Gastroesophageal sphincter (tissue), 3 donors: ENCODE results near the gene MYL12B.

ENCODE experiments used
- CTCF ChIP-seq, 4 experiments: fragments of 200-600 bp in 2 of 4; fragments of 450-650 bp in 2 of 4; sonication (generic) in 1 of 4; IDR thresholded peaks; one replicate each; pipeline ENCODE4 v1.5.1; 2017 to 2019; ENCODE audit warnings: antibody characterized with exemption in 4 of 4, mild to moderate bottlenecking in 2 of 4, moderate library complexity in 2 of 4
- EP300 ChIP-seq: sonication (generic); formaldehyde crosslinking; IDR thresholded peaks from one replicate; pipeline ENCODE4 v1.6.1; 2017; ENCODE audit warnings: antibody characterized with exemption, mild to moderate bottlenecking
- POLR2A ChIP-seq, 2 donors: fragments of 450-650 bp; IDR thresholded peaks; one replicate each; pipeline ENCODE4 v1.6.1; 2017; ENCODE audit warnings: antibody characterized with exemption in 2 of 2, mild to moderate bottlenecking in 2 of 2, moderate library complexity in 1 of 2
- POLR2AphosphoS5 ChIP-seq: sonication (generic); formaldehyde crosslinking; IDR thresholded peaks from one replicate; pipeline ENCODE4 v1.6.1; 2017; ENCODE audit warnings: antibody characterized with exemption

GRCh38 chr18:3283253-3283863 lies 21.4 kb downstream of the MYL12B start:
- no peak for TF ChIP-seq EP300
- TF ChIP-seq CTCF (IDR thresholded peaks at IDR 0.05): no peak
- no peak for TF ChIP-seq POLR2AphosphoS5
- TF ChIP-seq POLR2A (IDR thresholded peaks at IDR 0.05): no peak
